ENCODE data around the gene TOP2A. TPM values are rescaled to one million over a fixed set of nuclear protein-coding genes. Genes with fewer than 3 reads are reported as not detected.
"Not testable (repeated sequence)": the region's sequence is repeated elsewhere in the genome, so short reads cannot be mapped to it uniquely, and the experiment has no call there.

The TOP2A gene
- total RNA-seq, 1 experiment from 2014 or later, result 1,672 TPM

GRCh38 chr17:40407460-40407859 is 10.2 kb downstream of the TOP2A start:
- H3K4me3 Mint-ChIP-seq (ENCODE audit: low read depth, unreplicated experiment), result no peak overlapping the region

DNA sequence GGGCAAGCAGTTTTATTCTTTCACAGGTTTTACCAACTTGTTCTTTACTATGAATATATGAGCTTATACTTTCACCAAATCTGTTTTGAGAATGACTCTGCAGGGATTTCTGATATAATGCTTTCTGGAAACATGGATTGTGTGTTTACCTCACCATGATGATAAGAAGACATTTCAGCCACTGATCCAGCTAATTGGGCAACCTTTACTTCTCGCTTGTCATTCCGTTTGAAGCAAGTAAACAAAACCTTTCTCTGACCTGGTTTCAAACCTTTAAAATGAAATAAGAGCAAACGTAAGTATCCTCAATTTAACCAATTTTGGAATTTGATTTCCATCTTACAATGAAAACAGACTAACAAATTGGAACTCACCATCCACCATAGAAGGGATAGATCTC is 13.7 kb downstream of the TOP2A start:
- BruUV-seq (replicated peaks), result no TSS peak
- H3K27ac Mint-ChIP-seq (ENCODE audit: unreplicated experiment), result no peak overlapping the region
- no peaks in the 10 kb centered on the region for H3K4me1 Mint-ChIP-seq (ENCODE audit: low read depth, unreplicated experiment)
- peaks cover 93% of the 10 kb centered on the region for H3K36me3 Mint-ChIP-seq (ENCODE audit: insufficient read depth, unreplicated experiment)
- CTCF ChIA-PET, result interaction anchor here (0.6 to 3.5 kb wide), 6 partner anchors 9 to 156 kb away, joined by 3 to 26 read pairs (median 6); partner anchors contain the start of gene TOP2A
- no peaks in the 10 kb centered on the region for H3K27me3 Mint-ChIP-seq (ENCODE audit: unreplicated experiment)
- intact Hi-C loops (cut with micrococcal nuclease; ENCODE audit: unreplicated experiment), result loop anchor here (10.0 kb wide), 1 partner anchor 311 kb away; no protein-coding TSS in a partner anchor
- TF ChIP-seq, protein P1, sequence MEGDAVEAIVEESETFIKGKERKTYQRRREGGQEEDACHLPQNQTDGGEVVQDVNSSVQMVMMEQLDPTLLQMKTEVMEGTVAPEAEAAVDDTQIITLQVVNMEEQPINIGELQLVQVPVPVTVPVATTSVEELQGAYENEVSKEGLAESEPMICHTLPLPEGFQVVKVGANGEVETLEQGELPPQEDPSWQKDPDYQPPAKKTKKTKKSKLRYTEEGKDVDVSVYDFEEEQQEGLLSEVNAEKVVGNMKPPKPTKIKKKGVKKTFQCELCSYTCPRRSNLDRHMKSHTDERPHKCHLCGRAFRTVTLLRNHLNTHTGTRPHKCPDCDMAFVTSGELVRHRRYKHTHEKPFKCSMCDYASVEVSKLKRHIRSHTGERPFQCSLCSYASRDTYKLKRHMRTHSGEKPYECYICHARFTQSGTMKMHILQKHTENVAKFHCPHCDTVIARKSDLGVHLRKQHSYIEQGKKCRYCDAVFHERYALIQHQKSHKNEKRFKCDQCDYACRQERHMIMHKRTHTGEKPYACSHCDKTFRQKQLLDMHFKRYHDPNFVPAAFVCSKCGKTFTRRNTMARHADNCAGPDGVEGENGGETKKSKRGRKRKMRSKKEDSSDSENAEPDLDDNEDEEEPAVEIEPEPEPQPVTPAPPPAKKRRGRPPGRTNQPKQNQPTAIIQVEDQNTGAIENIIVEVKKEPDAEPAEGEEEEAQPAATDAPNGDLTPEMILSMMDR (IDR thresholded peaks at IDR 0.05; ENCODE audit: unreplicated experiment), result no peak
- H3K9me3 Mint-ChIP-seq (ENCODE audit: low read depth, unreplicated experiment), result no peaks in the 10 kb centered on the region
- no peak overlapping the region for H3K4me3 Mint-ChIP-seq (ENCODE audit: low read depth, unreplicated experiment)
- no peak for DNase-seq

More at GRCh38 chr17:40407460-40407859, 10.2 kb downstream of the TOP2A start:
- Mint-ChIP-seq H3K9me3 (ENCODE audit: low read depth, unreplicated experiment) (no peaks in the 10 kb centered on the region), H3K4me1 (ENCODE audit: low read depth, unreplicated experiment) (peaks cover 23% of the 10 kb centered on the region), H3K27me3 (ENCODE audit: unreplicated experiment) (no peaks in the 10 kb centered on the region), H3K27ac (ENCODE audit: unreplicated experiment) (no peak overlapping the region), H3K36me3 (ENCODE audit: insufficient read depth, unreplicated experiment) (peaks cover 92% of the 10 kb centered on the region)
- CTCF ChIA-PET, result interaction anchor here (0.5 to 3.7 kb wide), 18 partner anchors 10 to 431 kb away, joined by 3 to 30 read pairs (median 4); partner anchors contain the start of gene TOP2A
- intact Hi-C loops (cut with micrococcal nuclease; ENCODE audit: unreplicated experiment), result loop anchor here (10.0 kb wide), 1 partner anchor 307 kb away; no protein-coding TSS in a partner anchor
- no TSS peak for BruUV-seq (replicated peaks)
- no peak for DNase-seq
- TF ChIP-seq, protein P1 (IDR thresholded peaks at IDR 0.05; ENCODE audit: unreplicated experiment), result no peak

DNA sequence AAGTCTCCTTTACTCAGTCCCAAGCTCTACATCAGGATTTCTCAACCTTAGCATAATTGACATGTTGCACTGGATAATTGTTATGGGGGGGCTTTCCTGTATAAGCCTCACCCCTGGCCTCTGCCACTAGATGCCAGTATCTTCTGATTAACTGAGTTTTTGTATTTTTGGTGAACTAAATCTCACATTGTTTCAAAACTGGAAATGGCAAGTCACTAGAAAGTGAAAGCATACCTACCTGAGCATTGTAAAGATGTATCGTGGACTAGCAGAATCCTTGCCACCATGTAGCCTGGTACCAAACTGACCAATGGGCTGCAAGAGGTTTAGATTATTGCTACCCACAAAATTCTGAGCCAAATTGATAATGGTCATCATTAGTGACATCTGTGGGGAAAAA is 15.0 kb downstream of the TOP2A start:
- intact Hi-C loops (cut with micrococcal nuclease; ENCODE audit: unreplicated experiment), result loop anchor here (1.0 to 10.0 kb wide), 2 partner anchors 130 to 312 kb away; no protein-coding TSS in a partner anchor
- CTCF ChIA-PET, result interaction anchor here (0.9 to 3.5 kb wide), 8 partner anchors 9 to 234 kb away, joined by 3 to 26 read pairs (median 6); partner anchors contain the start of gene TOP2A
- Mint-ChIP-seq H3K4me3 (ENCODE audit: low read depth, unreplicated experiment) (no peak overlapping the region), H3K36me3 (ENCODE audit: insufficient read depth, unreplicated experiment) (peaks cover 94% of the 10 kb centered on the region), H3K4me1 (ENCODE audit: low read depth, unreplicated experiment) (no peaks in the 10 kb centered on the region), H3K27me3 (ENCODE audit: unreplicated experiment) (no peaks in the 10 kb centered on the region), H3K9me3 (ENCODE audit: low read depth, unreplicated experiment) (no peaks in the 10 kb centered on the region), H3K27ac (ENCODE audit: unreplicated experiment) (no peak overlapping the region)
- BruUV-seq (replicated peaks), result no TSS peak
- DNase-seq, result no peak
- TF ChIP-seq, protein P1 (IDR thresholded peaks at IDR 0.05; ENCODE audit: unreplicated experiment), result no peak

DNA sequence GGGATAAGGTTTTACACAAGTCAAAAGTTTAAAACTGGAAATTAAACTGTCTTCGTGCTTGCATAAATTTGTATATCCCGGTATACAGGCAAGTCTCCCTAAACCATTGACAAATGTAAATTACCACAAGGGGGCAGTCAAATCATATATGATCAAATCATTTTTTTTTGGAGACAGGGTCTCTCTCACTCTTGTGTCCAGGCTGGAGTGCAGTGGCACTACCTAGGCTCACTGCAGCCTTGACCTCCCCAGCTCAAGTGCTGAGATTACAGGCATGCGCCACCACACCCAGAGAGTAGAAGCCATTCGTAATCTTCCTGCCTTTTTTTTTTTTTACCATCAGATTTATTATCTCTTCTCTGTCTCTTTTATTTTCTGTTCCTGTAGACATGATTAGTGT is 18.5 kb downstream of the TOP2A start:
- H3K4me1 Mint-ChIP-seq (ENCODE audit: low read depth, unreplicated experiment), result no peaks in the 10 kb centered on the region
- DNase-seq, result no peak
- intact Hi-C loops (cut with micrococcal nuclease; ENCODE audit: unreplicated experiment), result loop anchor here (1.0 to 2.0 kb wide), 4 partner anchors 42 to 161 kb away; no protein-coding TSS in a partner anchor
- no TSS peak for BruUV-seq (replicated peaks)
- no peak overlapping the region for H3K27ac Mint-ChIP-seq (ENCODE audit: unreplicated experiment)
- H3K4me3 Mint-ChIP-seq (ENCODE audit: low read depth, unreplicated experiment), result no peak overlapping the region
- H3K27me3 Mint-ChIP-seq (ENCODE audit: unreplicated experiment), result no peaks in the 10 kb centered on the region
- TF ChIP-seq, protein P1 (IDR thresholded peaks at IDR 0.05; ENCODE audit: unreplicated experiment), result no peak
- CTCF ChIA-PET, result interaction anchor here (0.6 to 2.6 kb wide), 7 partner anchors 18 to 286 kb away, joined by 3 to 15 read pairs (median 4); partner anchors contain the start of gene TOP2A
- peaks cover 94% of the 10 kb centered on the region for H3K36me3 Mint-ChIP-seq (ENCODE audit: insufficient read depth, unreplicated experiment)
- H3K9me3 Mint-ChIP-seq (ENCODE audit: low read depth, unreplicated experiment), result no peaks in the 10 kb centered on the region

GRCh38 chr17:40386555-40386954 is 31.1 kb downstream of the TOP2A start:
- H3K27me3 Mint-ChIP-seq (ENCODE audit: unreplicated experiment); H3K27ac Mint-ChIP-seq (ENCODE audit: unreplicated experiment); intact Hi-C loops (cut with micrococcal nuclease; ENCODE audit: unreplicated experiment); H3K9me3 Mint-ChIP-seq (ENCODE audit: low read depth, unreplicated experiment); BruUV-seq (replicated peaks); H3K4me3 Mint-ChIP-seq (ENCODE audit: low read depth, unreplicated experiment); DNase-seq; H3K4me1 Mint-ChIP-seq (ENCODE audit: low read depth, unreplicated experiment): not testable (repeated sequence)
- CTCF ChIA-PET, result interaction anchor here (0.5 to 1.1 kb wide), 5 partner anchors 9 to 1238 kb away, joined by 3 to 4 read pairs (median 3); partner anchors contain the start of gene GJD3
- peaks cover 67% of the 10 kb centered on the region for H3K36me3 Mint-ChIP-seq (ENCODE audit: insufficient read depth, unreplicated experiment)
